ENCODE measurements around the gene ACO2. TPM values are rescaled to one million over a fixed set of nuclear protein-coding genes. Genes with fewer than 3 reads are reported as not detected.

The ACO2 gene
- total and polyA plus RNA-seq, 2 of the 4 experiments (the other 2 are of a cell fraction) = 71.3 to 72.9 TPM

DNA sequence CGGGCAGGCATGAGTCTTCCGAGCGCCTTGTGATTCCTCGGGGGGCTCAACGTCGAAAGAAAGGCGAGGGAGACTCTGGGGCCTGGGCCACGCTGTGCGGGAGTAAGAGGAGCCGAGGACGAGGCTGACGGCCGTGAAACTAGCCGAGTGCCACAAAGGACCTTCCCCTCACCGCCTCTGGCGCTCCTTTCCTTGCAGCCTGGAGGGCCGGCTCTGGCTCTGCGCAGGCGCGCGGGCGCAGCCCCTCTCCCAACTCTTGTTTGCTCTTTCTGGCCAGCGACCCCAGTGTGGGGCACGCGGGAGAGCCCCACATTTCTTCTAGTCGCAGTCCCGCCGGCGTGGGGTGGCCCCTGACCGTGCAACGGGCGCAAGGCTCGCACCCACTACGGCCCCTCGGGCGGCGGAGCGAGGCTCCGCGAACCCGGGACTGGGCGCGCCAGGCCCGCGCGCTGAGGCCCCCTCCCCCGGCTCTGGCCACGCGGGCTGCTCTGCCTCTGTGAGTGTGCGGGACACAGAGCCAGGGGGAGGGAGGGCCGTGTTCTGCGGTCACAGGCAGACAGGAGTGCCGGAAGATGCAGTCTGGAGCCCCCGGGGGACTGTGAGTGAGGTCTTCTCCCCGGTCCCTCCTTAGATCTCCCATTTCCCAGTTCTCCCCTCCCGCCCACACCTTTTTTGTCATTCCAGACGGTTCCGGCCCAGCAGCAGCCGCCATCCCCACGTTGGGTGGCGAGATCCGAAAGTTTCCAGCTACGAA is 21.3 kb upstream of the ACO2 start:
- H3K14ac ChIP-seq (replicated peaks; ENCODE audit: low read depth, low read length) = peak overlapping the region; percentile 88
- peak; percentile 50 for DNase-seq
- in situ Hi-C loops (cut with MboI; ENCODE audit: low sequenced_read_pairs) (no loop called here), intact Hi-C loops (cut with micrococcal nuclease) (loop anchor here (2.0 kb wide), 2 partner anchors 67 to 69 kb away; partner anchors contain the start of gene TEF), dilution Hi-C loops (cut with HindIII; ENCODE audit: low sequenced_read_pairs, unreplicated experiment) (no loop called here)
- peak overlapping the region; percentile 90 for H2AFZ ChIP-seq (replicated peaks; ENCODE audit: low read length, poor library complexity)
- peak overlapping the region; percentile 97 for H3K4me3 ChIP-seq (ENCODE audit: insufficient read depth, low read depth, low read length)
- no peaks in the 10 kb centered on the region for H3K9me3 ChIP-seq (ENCODE audit: control insufficient read depth, insufficient read depth, low read length)
- peak; percentile 15; the same call in 1 of the 2 replicates for TF ChIP-seq MXI1 (IDR thresholded peaks at IDR 0.05; ENCODE audit: borderline replicate concordance, low read depth, low read length)
- no peak for TF ChIP-seq RCOR1 (IDR thresholded peaks at IDR 0.05; ENCODE audit: insufficient replicate concordance, low read length)
- peak; percentile 59; the same call in 1 of the 2 replicates for TF ChIP-seq MAZ (IDR thresholded peaks at IDR 0.05; ENCODE audit: borderline replicate concordance, low read depth, low read length)
- TF ChIP-seq POLR2A (IDR thresholded peaks at IDR 0.05; ENCODE audit: low read depth, low read length) = 0 out of 2 replicates have a peak, but pooled peaks have one; percentile 47
- no peak for TF ChIP-seq RFX5 (IDR thresholded peaks at IDR 0.05; ENCODE audit: low read depth, low read length)
- TF ChIP-seq FOS (IDR thresholded peaks at IDR 0.05; ENCODE audit: low read depth, low read length) = no peak
- peak overlapping the region; percentile 75 for H2BK5ac ChIP-seq (ENCODE audit: low read depth, low read length, poor library complexity, severe bottlenecking)
- peak overlapping the region; percentile 28; the same call in 1 of the 3 replicates for H2BK15ac ChIP-seq (ENCODE audit: low read depth, low read length)
- ChIA-PET CTCF (interaction anchor here (0.9 to 1.0 kb wide), 2 partner anchors 44 kb away, joined by 3 read pairs; no protein-coding TSS in a partner anchor), POLR2A (ENCODE audit: unreplicated experiment) (interaction anchor here (0.6 to 1.4 kb wide), 2 partner anchors 21 to 69 kb away, joined by 3 read pairs; partner anchors contain the start of gene PHF5A)
- H4K5ac ChIP-seq (ENCODE audit: low read depth, low read length) = peak overlapping the region; percentile 56
- peak overlapping the region; percentile 65 for H2BK120ac ChIP-seq (ENCODE audit: low read depth, low read length)
- peak overlapping the region; percentile 99 for H2AK9ac ChIP-seq (replicated peaks; ENCODE audit: low read depth, low read length, poor library complexity)
- peak overlapping the region; percentile 93 for H3K56ac ChIP-seq (ENCODE audit: extremely low read depth, insufficient read depth, low read length)
- H3K36me3 ChIP-seq (ENCODE audit: control insufficient read depth, insufficient read depth, low read length) = peaks cover 5% of the 10 kb centered on the region
- peak overlapping the region; percentile 75 for H3K9ac ChIP-seq (ENCODE audit: low read depth, low read length)
- peaks cover 28% of the 10 kb centered on the region for H4K20me1 ChIP-seq (ENCODE audit: insufficient read depth, low read length)
- H3K27me3 ChIP-seq (ENCODE audit: control insufficient read depth, insufficient read depth, low read length) = no peaks in the 10 kb centered on the region
- H3K18ac ChIP-seq (ENCODE audit: low read depth, low read length) = peak overlapping the region; percentile 75
- peak overlapping the region; percentile 72 to 78 for H4K8ac ChIP-seq (ENCODE audit: low read depth in 2 of 2, low read length in 2 of 2)
- H4K91ac ChIP-seq (ENCODE audit: insufficient read depth, low read depth, low read length) = peak overlapping the region; percentile 90
- H3K4ac ChIP-seq (ENCODE audit: low read depth, low read length) = peak overlapping the region; percentile 93
- H3K23ac ChIP-seq (ENCODE audit: low read depth, low read length) = peak overlapping the region; percentile 97
- H3K4me2 ChIP-seq (ENCODE audit: low read depth, low read length) = peak overlapping the region; percentile 88
- peak overlapping the region; percentile 96 for H2AK5ac ChIP-seq (ENCODE audit: low read depth, low read length)
- H3K27ac ChIP-seq (ENCODE audit: insufficient read depth, low read length) = peak overlapping the region; percentile 86
- peaks cover 9 to 29% of the 10 kb centered on the region in 2 experiments; a peak in 3 of 4 replicates for H3K79me1 ChIP-seq (ENCODE audit: low read depth in 1 of 2, low read length in 2 of 2)
- H3K9me1 ChIP-seq (ENCODE audit: insufficient read depth, low read length) = peaks cover 9% of the 10 kb centered on the region
- no TSS peak for BruUV-seq (replicated peaks)
- H3K4me1 ChIP-seq (ENCODE audit: control insufficient read depth, insufficient read depth, low read length) = peaks cover 3% of the 10 kb centered on the region
- H2BK20ac ChIP-seq (ENCODE audit: low read depth, low read length) = peak overlapping the region; percentile 18
- peak; percentile 16 for ATAC-seq (ENCODE audit: low read depth)
- 1% methylated on average over 18 of the region's 63 CpGs; no CpG with 5 or more reads in 1 of the 2 experiments for WGBS, 2 experiments (ENCODE audit: extremely low coverage in 2 of 2, insufficient read length in 1 of 2)
